A549 treated with Mapracorat at 1 μM for 4 hours (cell line): ENCODE measurements around the gene CACNA1G. TPM values are rescaled to one million over a fixed set of nuclear protein-coding genes. Genes with fewer than 3 reads are reported as not detected.

Experiments used
- total RNA-seq: library from RNA; stranded (reverse); fragments of 200-300 nt; extraction: Qiagen RNA extraction; gene quantifications from 5 replicates; pipeline ENCODE4 v1.2.3, GENCODE V29; 2022

The CACNA1G gene
- total RNA-seq = 2.7 to 4.6 TPM (median 4.1 TPM) in 5 replicates

DNA sequence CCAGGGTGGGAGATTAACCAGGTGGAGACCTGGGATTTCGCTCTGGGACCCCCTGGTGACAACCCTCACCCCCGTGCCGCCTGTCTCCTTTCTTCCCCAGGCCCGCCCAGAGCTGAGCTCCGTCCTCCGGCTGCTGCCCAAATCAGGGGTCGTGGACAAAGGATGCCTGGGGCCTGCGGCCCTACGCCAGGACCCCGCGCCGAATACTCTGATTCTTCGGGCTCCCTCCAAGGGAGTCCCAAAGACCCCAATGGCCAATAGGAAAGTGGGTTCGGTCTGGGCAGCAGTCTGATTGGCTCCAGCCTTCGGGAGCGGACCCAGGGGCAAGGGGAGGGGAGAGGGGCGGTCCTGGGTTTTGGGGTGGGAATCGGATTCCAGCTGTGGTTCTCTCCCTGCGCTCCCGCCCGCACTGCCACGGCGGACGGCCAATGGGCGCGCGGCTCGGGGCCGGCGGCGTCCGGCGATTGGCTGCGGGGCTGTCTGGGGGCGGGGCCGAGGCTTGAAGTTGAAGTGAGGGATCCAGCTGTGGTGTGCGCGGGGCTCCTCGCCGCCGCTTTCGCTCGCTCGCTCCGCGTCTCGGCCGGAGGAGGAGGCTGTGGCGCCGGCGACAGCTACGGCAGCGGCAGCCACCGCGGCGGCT is at the start of gene CACNA1G:
CACNA1G (plus strand) TSS at position 531 of the 640 bp plus-strand sequence. CDS start 745 bp downstream, outside the sequence.

DNA sequence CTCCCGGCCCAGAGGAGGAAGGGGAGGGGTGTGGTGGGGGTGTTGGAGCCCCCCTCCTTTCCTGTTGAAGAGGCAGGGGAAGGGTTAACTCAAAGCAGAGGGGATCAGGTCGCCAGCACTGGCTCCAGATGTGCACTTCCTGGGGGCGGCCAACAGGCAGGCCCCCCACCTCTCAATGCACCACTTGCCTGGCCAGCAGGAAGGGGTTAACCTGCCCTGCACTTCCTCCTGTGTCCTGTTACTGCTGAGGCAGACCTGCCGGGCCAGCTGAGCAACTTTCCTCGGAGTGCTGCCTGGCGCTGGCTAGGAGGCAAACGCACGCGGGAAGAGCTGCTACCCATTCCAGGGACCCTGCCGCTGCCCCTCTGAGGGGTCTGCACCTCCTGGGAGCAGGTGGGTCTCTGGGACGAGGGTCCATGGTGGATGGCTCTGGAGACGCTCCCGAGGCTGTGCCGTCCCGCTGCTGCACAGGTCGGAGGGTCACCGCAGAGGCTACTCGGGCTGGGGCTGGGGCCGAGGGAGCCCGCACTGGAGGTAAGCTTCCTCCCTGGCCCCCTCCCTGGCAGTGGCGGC is 28.0 kb upstream of the CACNA1G start, which contains the start of gene EPN3:
EPN3 (plus strand) TSS at position 284 of the 573 bp plus-strand sequence. CDS start 3,822 bp downstream, outside the sequence.

DNA sequence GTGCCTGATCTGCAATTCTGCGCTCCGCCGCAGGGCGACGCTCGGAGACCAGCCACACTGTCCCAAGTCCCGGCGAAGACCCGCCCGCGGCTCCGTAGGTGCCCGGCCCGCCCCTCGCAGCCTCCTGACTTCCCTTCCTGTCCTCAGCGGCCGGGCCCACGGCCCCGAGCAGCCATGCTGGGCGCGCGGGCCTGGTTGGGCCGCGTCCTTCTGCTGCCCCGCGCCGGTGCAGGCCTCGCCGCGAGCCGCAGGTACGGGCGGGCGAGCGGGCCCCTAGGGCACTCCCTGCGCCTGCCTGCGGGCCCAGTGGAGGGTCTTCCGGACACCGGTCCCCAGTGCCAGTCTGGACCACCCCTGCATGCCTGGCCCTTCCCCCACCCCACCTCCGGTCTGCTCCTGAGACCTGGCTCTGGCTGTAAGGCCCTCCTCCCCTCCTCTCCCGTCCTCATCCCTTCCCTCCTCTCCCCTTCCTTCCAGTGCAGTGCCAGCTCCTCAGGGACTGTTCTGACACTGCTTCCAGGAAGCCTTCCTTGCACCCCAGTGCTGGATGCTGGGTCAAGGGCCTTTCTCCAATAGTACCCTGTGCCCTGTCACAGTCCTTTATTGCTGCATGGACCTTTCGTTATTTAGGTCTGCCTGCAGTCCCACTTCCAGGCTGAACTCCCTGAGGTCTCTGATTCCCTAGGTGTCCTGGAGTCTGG is 13.3 kb upstream of the CACNA1G start, which contains the start of gene SPATA20:
SPATA20 (plus strand) TSS at position 140 of the 701 bp plus-strand sequence; CDS start at position 175, 35 bp downstream.

DNA sequence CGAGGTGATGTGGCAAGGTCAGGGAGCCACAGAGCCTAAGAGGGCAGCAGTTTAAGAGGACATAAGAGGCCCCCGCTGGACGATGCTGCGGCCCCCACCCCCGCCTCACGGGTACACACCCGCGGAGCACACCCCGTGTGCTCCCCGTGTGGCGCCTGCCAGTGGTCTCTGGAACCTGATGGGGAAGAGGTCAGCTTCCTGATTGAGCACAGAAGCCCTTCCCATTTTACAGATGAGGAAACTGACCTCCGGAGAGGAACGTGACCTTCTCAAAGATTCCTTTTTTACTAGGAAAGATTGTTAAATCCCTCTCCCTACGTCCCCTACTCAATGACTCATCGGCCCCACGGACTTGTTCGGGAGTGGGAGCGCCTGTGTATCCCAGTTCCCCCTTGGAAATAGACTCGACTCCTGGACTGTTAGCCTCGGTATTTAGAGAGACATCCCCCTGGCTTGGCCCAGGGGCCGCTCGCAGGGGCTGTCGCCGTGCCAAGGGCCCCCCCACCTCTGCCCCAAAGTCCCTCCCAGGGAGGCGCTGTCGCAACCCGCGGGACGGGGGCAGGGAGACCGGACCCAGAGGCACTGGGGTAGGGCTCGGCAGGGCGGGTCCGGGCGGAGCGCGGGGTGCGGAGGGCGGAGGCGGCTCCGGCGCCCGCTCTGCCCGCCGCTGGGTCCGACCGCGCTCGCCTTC is 73.9 kb downstream of the CACNA1G start, which contains the start of gene ABCC3:
ABCC3 (plus strand) TSS at position 658 of the 691 bp plus-strand sequence. CDS start 56 bp downstream, outside the sequence.

Other genes with a start within 250 kb of the CACNA1G start
- gene XYLT2, start 214.6 kb upstream of the CACNA1G start, total RNA-seq = 17.7 to 24.3 TPM (median 20.9 TPM) in 5 replicates
- gene MRPL27, start 187.5 kb upstream of the CACNA1G start, total RNA-seq = 132 to 166 TPM (median 145 TPM) in 5 replicates
- 14.5 to 16.8 TPM (median 14.9 TPM) in 5 replicates for gene EME1, start 187.5 kb upstream of the CACNA1G start, total RNA-seq
- 233 to 241 TPM (median 239 TPM) in 5 replicates for gene LRRC59, start 163.2 kb upstream of the CACNA1G start, total RNA-seq
- 9.1 to 14.9 TPM (median 12.5 TPM) in 5 replicates for gene ACSF2, start 134.5 kb upstream of the CACNA1G start, total RNA-seq
- gene CHAD, start 91.8 kb upstream of the CACNA1G start, total RNA-seq = not detected in 5 replicates
- 25.7 to 34.8 TPM (median 32.4 TPM) in 5 replicates for gene RSAD1, start 81.9 kb upstream of the CACNA1G start, total RNA-seq
- 0.32 to 1.2 TPM (median 0.84 TPM) in 5 replicates for gene MYCBPAP, start 52.3 kb upstream of the CACNA1G start, total RNA-seq
- 0.13 to 0.29 TPM (median 0.19 TPM) in 5 replicates for gene EPN3, start 28.0 kb upstream of the CACNA1G start, total RNA-seq
- gene SPATA20, start 13.5 kb upstream of the CACNA1G start, total RNA-seq = 65.4 to 88.3 TPM (median 83.2 TPM) in 5 replicates
- gene ABCC3, start 74.2 kb downstream of the CACNA1G start, total RNA-seq = 115 to 150 TPM (median 131 TPM) in 5 replicates
- 47.0 to 48.9 TPM (median 48.5 TPM) in 5 replicates for gene ANKRD40, start 147.2 kb downstream of the CACNA1G start, total RNA-seq
- 71.6 to 106 TPM (median 88.4 TPM) in 5 replicates for gene LUC7L3, start 158.9 kb downstream of the CACNA1G start, total RNA-seq
- not detected in 5 replicates for gene ANKRD40CL, start 206.8 kb downstream of the CACNA1G start, total RNA-seq